Coronary artery (tissue), 2 donors: ENCODE results near the gene PRR5L.

Experiments used
- DNase-seq: peaks from one replicate; pipeline ENCODE4 v3.0.0-alpha.2; 2017; ENCODE audit warnings: low spot score
- H3K27ac ChIP-seq, 2 donors: fragments of 200-600 bp; sonication (generic); one replicate each; pipeline ENCODE4 v1.5.1; 2016 to 2019
- H3K4me3 ChIP-seq: fragments of 200-600 bp; sonication (generic); 2 replicates; pipeline ENCODE4 v1.5.1; 2016; ENCODE audit warnings: mild to moderate bottlenecking, moderate library complexity
- TF ChIP-seq, protein P1 (sequence below): fragments of 200-600 bp; sonication (generic); IDR thresholded peaks from one replicate; pipeline ENCODE4 v1.5.1; 2019; ENCODE audit warnings: antibody characterized with exemption

Gene PRR5L

DNA sequence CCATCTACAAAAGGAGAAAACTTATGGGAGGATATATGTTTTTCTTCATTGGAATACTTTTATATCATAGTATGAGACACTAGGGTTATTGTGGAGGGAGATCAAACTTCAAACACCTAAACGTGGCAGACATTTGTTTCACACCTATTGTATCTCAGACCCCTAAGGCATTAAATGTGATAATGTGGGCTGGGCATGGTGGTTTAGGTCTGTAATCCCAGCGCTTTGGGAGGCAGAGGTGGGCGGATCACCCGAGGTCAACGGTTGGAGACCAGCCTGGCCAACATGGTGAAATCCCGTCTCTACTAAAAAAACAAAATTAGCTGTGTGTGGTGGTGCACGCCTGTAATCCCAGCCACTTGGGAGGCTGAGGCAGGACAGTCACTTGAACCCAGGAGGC is 75.5 kb downstream of the PRR5L start:
- H3K4me3 ChIP-seq = no peak overlapping the region
- no peak for DNase-seq
- TF ChIP-seq, protein P1, sequence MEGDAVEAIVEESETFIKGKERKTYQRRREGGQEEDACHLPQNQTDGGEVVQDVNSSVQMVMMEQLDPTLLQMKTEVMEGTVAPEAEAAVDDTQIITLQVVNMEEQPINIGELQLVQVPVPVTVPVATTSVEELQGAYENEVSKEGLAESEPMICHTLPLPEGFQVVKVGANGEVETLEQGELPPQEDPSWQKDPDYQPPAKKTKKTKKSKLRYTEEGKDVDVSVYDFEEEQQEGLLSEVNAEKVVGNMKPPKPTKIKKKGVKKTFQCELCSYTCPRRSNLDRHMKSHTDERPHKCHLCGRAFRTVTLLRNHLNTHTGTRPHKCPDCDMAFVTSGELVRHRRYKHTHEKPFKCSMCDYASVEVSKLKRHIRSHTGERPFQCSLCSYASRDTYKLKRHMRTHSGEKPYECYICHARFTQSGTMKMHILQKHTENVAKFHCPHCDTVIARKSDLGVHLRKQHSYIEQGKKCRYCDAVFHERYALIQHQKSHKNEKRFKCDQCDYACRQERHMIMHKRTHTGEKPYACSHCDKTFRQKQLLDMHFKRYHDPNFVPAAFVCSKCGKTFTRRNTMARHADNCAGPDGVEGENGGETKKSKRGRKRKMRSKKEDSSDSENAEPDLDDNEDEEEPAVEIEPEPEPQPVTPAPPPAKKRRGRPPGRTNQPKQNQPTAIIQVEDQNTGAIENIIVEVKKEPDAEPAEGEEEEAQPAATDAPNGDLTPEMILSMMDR = no peak
- no peak overlapping the region for H3K27ac ChIP-seq

DNA sequence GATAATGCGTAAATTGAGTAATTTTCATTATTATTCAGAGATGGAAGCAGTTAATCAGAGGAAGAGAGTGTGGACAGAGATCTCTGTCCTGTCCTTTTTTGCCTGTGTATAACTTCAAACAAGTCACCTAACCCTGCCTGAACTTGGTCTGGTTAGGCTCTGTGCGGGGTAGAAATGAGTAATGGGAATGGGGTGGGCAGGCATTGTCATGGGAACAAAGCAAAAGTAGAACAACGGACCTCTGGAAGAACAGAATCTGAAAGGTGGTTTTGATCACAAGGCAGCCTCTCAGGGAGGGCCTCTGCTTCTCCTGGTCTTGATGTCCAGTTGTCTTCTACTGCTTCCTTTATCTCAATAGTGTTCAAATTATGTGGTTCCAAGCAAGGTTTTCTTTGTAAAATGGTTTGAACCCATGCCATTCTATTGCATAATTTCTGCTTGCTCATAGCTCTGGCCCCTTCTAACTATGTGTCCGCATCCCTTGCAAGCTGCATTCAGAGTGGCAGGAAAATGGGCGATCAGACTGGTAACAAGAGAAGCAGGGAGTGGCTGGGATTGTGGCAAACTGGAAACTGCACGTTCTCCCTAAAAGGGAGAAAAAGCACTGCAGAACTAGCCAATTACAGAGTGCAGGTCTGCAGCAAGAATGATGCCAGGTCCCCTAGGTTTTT is 76.1 kb downstream of the PRR5L start:
- TF ChIP-seq, protein P1 = no peak
- H3K27ac ChIP-seq = peak overlapping the region in 1 of 2 donors; percentile 37

DNA sequence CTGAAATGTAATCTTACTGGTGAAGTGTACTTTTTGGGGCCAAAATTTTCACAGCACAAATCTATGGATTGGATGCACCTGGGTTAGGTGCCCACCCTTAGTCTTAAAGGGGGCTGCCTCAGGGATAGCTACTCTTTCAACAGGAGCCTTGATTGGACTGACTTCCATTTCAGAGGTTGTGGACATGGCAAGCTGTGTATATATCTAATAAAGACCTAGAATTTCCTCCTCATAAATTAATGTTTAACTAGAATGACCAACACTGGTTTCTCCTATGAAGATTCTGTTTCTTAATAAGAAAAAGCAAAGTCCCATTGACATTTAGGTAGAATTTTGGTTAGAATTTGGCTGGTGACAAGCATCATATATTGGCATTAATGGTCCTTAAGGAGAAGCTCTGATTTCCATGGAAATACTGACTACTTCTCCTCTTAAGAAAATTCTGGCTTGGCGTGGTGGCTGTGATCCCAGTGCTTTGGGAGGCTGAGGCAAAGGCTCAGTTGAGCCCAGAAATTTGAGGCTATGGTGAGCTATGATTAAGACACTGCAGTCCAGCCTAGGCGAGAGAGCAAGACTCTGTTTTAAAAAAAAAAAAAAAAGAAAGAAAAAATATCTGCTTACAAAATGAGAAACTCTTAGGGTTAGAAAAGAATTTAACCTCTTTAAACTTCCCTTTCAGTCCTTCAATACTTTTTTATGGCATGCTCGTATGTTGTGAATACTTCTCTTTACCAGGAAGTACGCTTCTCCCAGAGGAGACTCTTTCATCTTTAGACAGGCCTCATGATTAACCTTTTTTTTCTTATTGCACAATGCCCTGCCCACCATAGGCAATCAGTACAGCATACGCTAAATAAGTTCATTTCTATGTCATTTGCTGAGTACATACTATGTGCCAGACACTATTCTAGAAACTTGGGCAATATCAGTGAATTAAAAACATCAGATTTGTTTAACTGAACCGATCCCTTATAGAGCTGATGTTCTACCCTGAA is 77.2 kb downstream of the PRR5L start:
- H3K27ac ChIP-seq = peak overlapping the region in 1 of 2 donors; percentile 13
- DNase-seq = no peak
- TF ChIP-seq, protein P1 = no peak
- H3K4me3 ChIP-seq = no peak overlapping the region

More for the DNA sequence above, 76.1 kb downstream of the PRR5L start:
- H3K4me3 ChIP-seq = no peak overlapping the region
- DNase-seq = no peak

- Histone ChIP-seq H3K27ac (no peak overlapping the region), H3K4me3 (no peak overlapping the region)
- TF ChIP-seq, protein P1 = no peak
- DNase-seq = no peak
Measured at GRCh38 chr11:36374726-36375125, 78.6 kb downstream of the PRR5L start.

GRCh38 chr11:36375353-36376008 is 79.4 kb downstream of the PRR5L start:
- no peak for DNase-seq
- peak overlapping the region; percentile 76 for H3K4me3 ChIP-seq
- no peak overlapping the region for H3K27ac ChIP-seq
- TF ChIP-seq, protein P1 = no peak

DNA sequence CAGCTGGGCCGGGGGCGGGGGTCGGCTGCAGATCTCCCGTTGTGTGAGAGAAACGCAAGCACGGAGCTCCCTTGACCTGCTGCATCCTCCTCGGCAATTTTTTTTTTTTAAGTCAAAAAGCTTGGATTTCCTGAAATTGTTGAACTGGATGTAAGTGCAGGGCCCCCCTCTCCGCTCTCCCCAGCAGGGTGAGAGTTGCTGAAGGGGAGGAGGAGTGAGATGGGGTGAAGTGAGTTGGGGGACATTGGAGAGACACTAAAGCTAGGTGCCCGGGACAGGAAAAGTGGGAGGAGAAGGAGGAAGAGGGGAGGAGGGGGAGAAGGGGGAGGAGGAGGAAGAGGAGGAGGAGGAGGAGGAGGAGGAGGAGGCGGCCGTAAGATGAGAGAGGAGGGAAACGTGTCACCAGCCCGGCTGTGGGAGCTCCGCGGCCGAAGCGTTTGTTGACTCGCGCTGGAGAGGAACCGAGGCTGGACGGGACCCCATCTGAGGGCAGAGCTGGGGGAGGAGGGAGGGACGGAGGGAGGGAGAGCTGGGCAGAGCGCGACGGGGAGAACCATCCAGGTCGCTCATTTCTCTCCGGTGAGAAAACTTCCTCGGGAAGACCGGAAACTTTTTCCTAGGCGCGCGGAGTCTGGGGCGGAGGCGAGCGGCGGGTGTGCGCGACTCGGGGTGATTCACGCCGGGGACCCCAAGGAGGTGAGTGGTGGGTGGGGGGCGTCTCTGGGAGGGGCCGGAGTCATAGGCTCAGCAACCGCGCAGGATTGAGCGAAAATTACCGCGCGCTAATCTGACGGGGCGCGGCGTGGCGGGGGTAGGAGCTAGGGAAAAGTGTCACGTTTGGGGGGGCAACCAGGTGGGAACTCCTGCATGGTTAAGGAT is 80.2 kb downstream of the PRR5L start:
- TF ChIP-seq, protein P1 = no peak
- Histone ChIP-seq H3K4me3 (peak overlapping the region; percentile 76), H3K27ac (peak overlapping the region; percentile 3 to 57)
- no peak for DNase-seq
